ENCODE data around the gene ZNF74. TPM values are rescaled to one million over a fixed set of nuclear protein-coding genes. Genes with fewer than 3 reads are reported as not detected.

ZNF74 gene
- total RNA-seq, 4 donors from 2014 or later: 3.0 to 6.9 (median 4.9) TPM

GRCh38 chr22:20399866-20400605 is 6.1 kb downstream of the ZNF74 start:
- ATAC-seq (no peak), DNase-seq (no peak)
- no peaks in the 10 kb centered on the region for H3K9me3 ChIP-seq
- H3K27ac ChIP-seq: no peak overlapping the region
- no peak for TF ChIP-seq CTCF (IDR thresholded peaks at IDR 0.05 in 4 of 5, conservative IDR thresholded peaks at IDR 0.05 in 1 of 5)
- TF ChIP-seq POLR2A (IDR thresholded peaks at IDR 0.05): no peak
- no peaks in the 10 kb centered on the region for H3K36me3 ChIP-seq
- intact Hi-C loops (cut with DNase I; ENCODE audit: low total_unique reads): no loop called here
- in situ Hi-C loops (cut with MboI; ENCODE audit: low sequenced_read_pairs in 4 of 4): loop anchor here in 2 of 4 donors (25.0 kb wide), 1 partner anchor 287 kb away; no protein-coding TSS in a partner anchor
- no peak overlapping the region for H3K4me3 ChIP-seq
- no peaks in the 10 kb centered on the region for H3K27me3 ChIP-seq
- H3K4me1 ChIP-seq: peaks cover 2 to 4% of the 10 kb centered on the region in 2 donors

DNA sequence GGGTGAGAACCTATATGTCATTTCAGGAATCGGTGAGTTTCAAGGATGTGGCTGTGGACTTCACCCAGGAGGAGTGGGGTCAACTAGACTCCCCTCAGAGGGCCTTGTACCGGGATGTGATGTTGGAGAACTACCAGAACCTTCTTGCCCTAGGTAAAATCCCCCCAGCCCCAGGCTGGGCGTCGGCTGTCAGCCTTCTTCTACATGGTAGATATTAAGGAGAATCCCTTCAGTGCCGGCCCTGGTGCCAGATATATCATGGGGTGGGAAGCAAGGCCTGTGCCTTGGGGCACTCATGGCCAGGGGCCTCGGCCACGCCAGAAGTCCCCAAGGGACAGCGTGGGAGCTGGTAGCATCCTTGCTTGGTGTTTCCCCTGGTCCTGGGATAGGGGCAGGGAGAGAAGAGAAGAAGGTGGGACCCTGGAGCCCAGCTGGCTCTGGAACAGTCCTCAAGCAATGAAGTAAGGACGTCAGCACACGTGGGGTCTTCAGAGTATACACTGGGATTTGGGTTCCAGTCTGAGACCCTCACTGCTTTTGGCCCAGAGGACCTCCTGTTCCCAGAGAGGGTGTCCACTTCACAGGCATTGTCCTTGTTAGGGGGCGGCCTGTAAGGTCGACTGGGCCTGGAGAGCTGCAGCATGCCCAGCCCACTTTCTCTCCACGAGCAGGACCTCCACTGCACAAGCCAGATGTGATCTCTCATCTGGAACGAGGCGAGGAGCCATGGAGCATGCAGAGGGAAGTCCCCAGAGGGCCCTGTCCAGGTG is 6.8 kb downstream of the ZNF74 start:
- peaks cover 0 to 3% of the 10 kb centered on the region in 2 donors for H3K36me3 ChIP-seq
- in situ Hi-C loops (cut with MboI; ENCODE audit: low sequenced_read_pairs in 4 of 4): loop anchor here in 2 of 4 donors (25.0 kb wide), 1 partner anchor 287 kb away; no protein-coding TSS in a partner anchor

DNA sequence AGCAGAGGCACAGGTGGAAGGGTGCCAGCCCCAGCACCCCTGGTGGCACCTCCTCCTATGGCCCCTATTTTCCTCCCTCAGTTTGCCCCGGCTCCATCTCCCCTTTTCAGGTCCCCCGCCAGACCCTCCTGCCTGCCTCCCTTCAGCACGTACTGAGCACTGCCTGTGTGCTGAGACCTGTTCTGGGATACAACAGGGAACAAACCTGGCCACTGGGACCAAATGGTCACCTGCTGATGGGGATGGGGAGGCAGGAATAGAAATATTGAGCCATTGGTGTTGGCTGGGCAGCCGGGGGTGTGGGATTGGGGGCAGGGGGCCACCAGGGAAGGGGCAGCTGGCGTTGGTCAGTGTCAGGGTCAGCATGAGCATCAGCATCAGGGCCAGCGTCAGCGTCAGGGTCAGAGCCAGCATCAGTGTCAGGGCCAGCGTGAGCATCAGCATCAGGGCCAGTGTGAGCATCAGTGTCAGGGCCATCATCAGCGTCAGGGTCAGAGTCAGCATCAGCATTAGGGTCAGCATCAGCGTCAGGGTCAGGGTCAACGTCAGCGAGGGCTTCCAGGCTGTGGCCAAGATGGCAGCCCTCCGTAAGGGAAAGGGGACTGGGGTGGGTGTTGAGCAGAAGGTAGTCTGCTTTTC is 7.5 kb downstream of the ZNF74 start:
- no peak for TF ChIP-seq POLR2A (IDR thresholded peaks at IDR 0.05)
- no peak for TF ChIP-seq CTCF (IDR thresholded peaks at IDR 0.05 in 4 of 5, conservative IDR thresholded peaks at IDR 0.05 in 1 of 5)
- DNase-seq (no peak), ATAC-seq (no peak)
- Histone ChIP-seq H3K4me1 (no peaks in the 10 kb centered on the region), H3K27me3 (no peaks in the 10 kb centered on the region), H3K9me3 (no peaks in the 10 kb centered on the region), H3K36me3 (peaks cover 0 to 10% of the 10 kb centered on the region in 2 donors), H3K27ac (no peak overlapping the region), H3K4me3 (no peak overlapping the region)
- in situ Hi-C loops (cut with MboI; ENCODE audit: low sequenced_read_pairs in 4 of 4): loop anchor here in 2 of 4 donors (25.0 kb wide), 1 partner anchor 286 kb away; no protein-coding TSS in a partner anchor
- intact Hi-C loops (cut with DNase I; ENCODE audit: low total_unique reads): no loop called here

More for the DNA sequence above, 6.8 kb downstream of the ZNF74 start:
- Histone ChIP-seq H3K27ac (no peak overlapping the region), H3K9me3 (no peaks in the 10 kb centered on the region), H3K4me3 (no peak overlapping the region), H3K4me1 (peaks cover 0 to 2% of the 10 kb centered on the region in 2 donors), H3K27me3 (no peaks in the 10 kb centered on the region)
- DNase-seq (no peak), ATAC-seq (no peak)
- intact Hi-C loops (cut with DNase I; ENCODE audit: low total_unique reads): no loop called here
- TF ChIP-seq CTCF (IDR thresholded peaks at IDR 0.05 in 4 of 5, conservative IDR thresholded peaks at IDR 0.05 in 1 of 5) (no peak), POLR2A (IDR thresholded peaks at IDR 0.05) (no peak)

GRCh38 chr22:20402960-20403778 is 9.2 kb downstream of the ZNF74 start:
- DNase-seq (no peak), ATAC-seq (no peak)
- Histone ChIP-seq H3K27ac (no peak overlapping the region), H3K4me1 (no peaks in the 10 kb centered on the region), H3K36me3 (peaks cover 0 to 11% of the 10 kb centered on the region in 2 donors), H3K4me3 (no peak overlapping the region), H3K9me3 (no peaks in the 10 kb centered on the region), H3K27me3 (no peaks in the 10 kb centered on the region)
- intact Hi-C loops (cut with DNase I; ENCODE audit: low total_unique reads): no loop called here
- TF ChIP-seq POLR2A (IDR thresholded peaks at IDR 0.05) (no peak), CTCF (IDR thresholded peaks at IDR 0.05 in 4 of 5, conservative IDR thresholded peaks at IDR 0.05 in 1 of 5) (no peak)
- in situ Hi-C loops (cut with MboI; ENCODE audit: low sequenced_read_pairs in 4 of 4): loop anchor here in 2 of 4 donors (25.0 kb wide), 1 partner anchor 284 kb away; no protein-coding TSS in a partner anchor
